HCT116 (cell line): ENCODE data around the gene HSD17B1. TPM values are rescaled to one million over a fixed set of nuclear protein-coding genes. Genes with fewer than 3 reads are reported as not detected.

Experiments used
- ATAC-seq: fragments of 200-7000 bp; cut with Tn5 transposase; 2 replicates; pipeline ENCODE4 v1.9.1; 2020; ENCODE audit warnings: mild to moderate bottlenecking, moderate library complexity
- BruUV-seq: library from RNA; stranded (reverse); fragments of 400-500 nt; replicated peaks from 2 replicates; lab custom pipeline; 2021; lab: Mats Ljungman, UMichigan
- CTCF ChIA-PET: fragments of 300-600 bp; sonication (Branson Sonifier 250); formaldehyde crosslinking; loops from one replicate; lab custom pipeline; 2021; ENCODE audit warnings: antibody characterized with exemption; lab: Charles Lee
- POLR2A ChIA-PET: fragments of 300-600, 350-600 bp; sonication (Branson Sonifier 250); formaldehyde crosslinking; loops from one replicate; lab custom pipeline; 2021; ENCODE audit warnings: antibody characterized with exemption; lab: Charles Lee
- RAD21 ChIA-PET, 2 experiments: fragments of 300-600 bp; sonication (Branson Sonifier 250); formaldehyde crosslinking; loops; one replicate each; lab custom pipeline; 2023; ENCODE audit warnings: low total read pairs in 2 of 2; ENCODE audit not compliant: uncharacterized antibody in 2 of 2, unreplicated experiment in 2 of 2, low non-redundant PET in 1 of 2; lab: Charles Lee
- DNase-seq: peaks from one replicate; pipeline ENCODE4 v3.0.0-alpha.2; 2010; ENCODE audit warnings: low read depth, low spot score
- H2AFZ ChIP-seq: fragments of 200-600 bp; shearing (Covaris generic), sonication (generic); 2 replicates; pipeline ENCODE4 v1.6.1; 2017; ENCODE audit warnings: low read depth, mixed run types, mixed read lengths, antibody characterized with exemption, low read length; ENCODE audit not compliant: poor library complexity, severe bottlenecking
- H3K27ac ChIP-seq: 2 replicates; pipeline ENCODE4 v1.5.1; 2012; ENCODE audit warnings: low read depth, low read length
- H3K27me3 ChIP-seq: fragments of 200-600 bp; sonication (generic); 2 replicates; pipeline ENCODE4 v1.6.1; 2016; ENCODE audit warnings: mixed run types, low read length, mixed read lengths; ENCODE audit not compliant: insufficient read depth
- H3K36me3 ChIP-seq, 2 experiments: fragments of 200-500 bp in 1 of 2; fragments of 200-600 bp in 1 of 2; sonication (Bioruptor generic) in 1 of 2; sonication (generic) in 1 of 2; 2 replicates each; pipeline versions ENCODE4 v1.5.1 to v1.6.1; 2014 to 2016; ENCODE audit warnings: low read length in 2 of 2, inconsistent platforms in 1 of 2, mixed read lengths in 1 of 2, mixed run types in 1 of 2; ENCODE audit not compliant: insufficient read depth in 2 of 2, control insufficient read depth in 1 of 2
- H3K4me1 ChIP-seq, 2 experiments: fragments of 200-600 bp in 1 of 2; sonication (generic) in 1 of 2; 2 replicates each; pipeline versions ENCODE4 v1.5.1 to v1.6.1; 2012 to 2017; ENCODE audit warnings: low read length in 2 of 2, inconsistent platforms in 1 of 2, mild to moderate bottlenecking in 1 of 2, mixed read lengths in 1 of 2, mixed run types in 1 of 2, moderate library complexity in 1 of 2; ENCODE audit not compliant: insufficient read depth in 2 of 2, control insufficient read depth in 1 of 2
- H3K4me2 ChIP-seq: fragments of 200-600 bp; sonication (generic); 2 replicates; pipeline ENCODE4 v1.6.1; 2017; ENCODE audit warnings: mixed run types, low read length, mixed read lengths
- H3K4me3 ChIP-seq, 2 experiments: fragments of 200-600 bp in 1 of 2; sonication (generic) in 1 of 2; replicated peaks in 1 of 2; 2 replicates each; pipeline ENCODE4 v1.5.1; 2011 to 2016; ENCODE audit warnings: low read length in 2 of 2, control low read depth in 1 of 2, low read depth in 1 of 2, mild to moderate bottlenecking in 1 of 2, mixed read lengths in 1 of 2, mixed run types in 1 of 2
- H3K79me2 ChIP-seq: fragments of 200-600 bp; sonication (generic); 2 replicates; pipeline ENCODE4 v1.6.1; 2017; ENCODE audit warnings: mild to moderate bottlenecking, mixed run types, low read length, moderate library complexity, mixed read lengths; ENCODE audit not compliant: insufficient read depth
- H3K9ac ChIP-seq: fragments of 200-600 bp; sonication (generic); 2 replicates; pipeline ENCODE4 v1.6.1; 2016; ENCODE audit warnings: low read length, mixed read lengths
- H3K9me2 ChIP-seq: fragments of 200-600 bp; sonication (generic), shearing (Covaris generic); 2 replicates; pipeline ENCODE4 v1.6.1; 2017; ENCODE audit warnings: mixed run types, mild to moderate bottlenecking, moderate library complexity; ENCODE audit not compliant: insufficient read depth
- H3K9me3 ChIP-seq, 2 experiments: fragments of 200-500 bp in 1 of 2; fragments of 200-600 bp in 1 of 2; sonication (Bioruptor generic) in 1 of 2; sonication (generic) in 1 of 2; 2 replicates each; pipeline ENCODE4 v1.6.1; 2014 to 2017; ENCODE audit warnings: low read length in 2 of 2, mixed read lengths in 2 of 2, inconsistent platforms in 1 of 2, low read depth in 1 of 2, mild to moderate bottlenecking in 1 of 2, mixed run types in 1 of 2, moderate library complexity in 1 of 2; ENCODE audit not compliant: control insufficient read depth in 1 of 2, insufficient read depth in 1 of 2
- H4K20me1 ChIP-seq: fragments of 200-600 bp; sonication (generic), shearing (Covaris generic); 2 replicates; pipeline ENCODE4 v1.6.1; 2017; ENCODE audit warnings: mixed run types, mild to moderate bottlenecking, moderate library complexity; ENCODE audit not compliant: insufficient read depth
- ATF3 ChIP-seq: IDR thresholded peaks from 2 replicates; pipeline ENCODE4 v1.6.1; 2012
- CBX3 ChIP-seq: IDR thresholded peaks from 2 replicates; pipeline ENCODE4 v1.6.1; 2012; ENCODE audit warnings: low read depth
- CEBPB ChIP-seq: IDR thresholded peaks from 2 replicates; pipeline ENCODE4 v1.6.1; 2012; ENCODE audit warnings: low read depth
- CTCF ChIP-seq, 3 experiments: fragments of 200-600 bp in 1 of 3; sonication (generic) in 1 of 3; IDR thresholded peaks in 2 of 3; conservative IDR thresholded peaks in 1 of 3; 2 replicates each; pipeline ENCODE4 v1.5.1; 2012 to 2017; ENCODE audit warnings: low read depth in 2 of 3, low read length in 2 of 3, antibody characterized with exemption in 1 of 3, borderline replicate concordance in 1 of 3, control low read depth in 1 of 3, mild to moderate bottlenecking in 1 of 3, mixed read lengths in 1 of 3, mixed run types in 1 of 3, moderate library complexity in 1 of 3; ENCODE audit not compliant: insufficient read depth in 1 of 3
- EGR1 ChIP-seq: IDR thresholded peaks from 2 replicates; pipeline ENCODE4 v1.6.1; 2012; ENCODE audit warnings: low read depth
- ELF1 ChIP-seq: IDR thresholded peaks from 2 replicates; pipeline ENCODE4 v1.6.1; 2012; ENCODE audit warnings: low read depth, borderline replicate concordance
- EZH2 ChIP-seq: fragments of 200-600 bp; sonication (generic); IDR thresholded peaks from 2 replicates; pipeline ENCODE4 v1.6.1; 2017; ENCODE audit warnings: antibody characterized with exemption, mixed run types
- EZH2phosphoT487 ChIP-seq: fragments of 200-600 bp; IDR thresholded peaks from 2 replicates; pipeline ENCODE4 v1.6.1; 2018; ENCODE audit warnings: antibody characterized with exemption, borderline replicate concordance
- FOSL1 ChIP-seq: IDR thresholded peaks from 2 replicates; pipeline ENCODE4 v1.6.1; 2012; ENCODE audit warnings: low read depth
- JUND ChIP-seq: IDR thresholded peaks from 2 replicates; pipeline ENCODE4 v1.6.1; 2012
- MAX ChIP-seq: IDR thresholded peaks from 2 replicates; pipeline ENCODE4 v1.6.1; 2012
- POLR2A ChIP-seq: IDR thresholded peaks from 2 replicates; pipeline ENCODE4 v1.7.0; 2011; ENCODE audit warnings: borderline replicate concordance; ENCODE audit not compliant: insufficient read depth, insufficient read length; ENCODE audit errors: extremely low read depth
- POLR2AphosphoS5 ChIP-seq: IDR thresholded peaks from 2 replicates; pipeline ENCODE4 v1.6.1; 2011; ENCODE audit warnings: mild to moderate bottlenecking, low read depth, low read length, moderate library complexity
- RAD21 ChIP-seq: IDR thresholded peaks from 2 replicates; pipeline ENCODE4 v1.6.1; 2012; ENCODE audit warnings: low read depth, mild to moderate bottlenecking
- SIN3A ChIP-seq: IDR thresholded peaks from 2 replicates; pipeline ENCODE4 v1.6.1; 2012; ENCODE audit warnings: low read depth
- SP1 ChIP-seq: IDR thresholded peaks from 2 replicates; pipeline ENCODE4 v1.6.1; 2012; ENCODE audit warnings: low read depth
- SRF ChIP-seq: IDR thresholded peaks from 2 replicates; pipeline ENCODE4 v1.6.1; 2012; ENCODE audit warnings: low read depth
- YY1 ChIP-seq: IDR thresholded peaks from 2 replicates; pipeline ENCODE4 v1.6.1; 2011; ENCODE audit warnings: low read length, low read depth, moderate library complexity, mild to moderate bottlenecking; ENCODE audit not compliant: insufficient replicate concordance; ENCODE audit errors: extremely low read depth
- ZFX ChIP-seq: fragments of 450-650 bp; IDR thresholded peaks from 2 replicates; pipeline ENCODE4 v1.6.1; 2017
- ZNF274 ChIP-seq: fragments of 200-500 bp; sonication (Bioruptor generic); IDR thresholded peaks from 2 replicates; pipeline ENCODE4 v1.6.1; 2014; ENCODE audit warnings: mild to moderate bottlenecking, low read depth, low read length, inconsistent platforms
- intact Hi-C: fragments of 100-400 bp; cut with micrococcal nuclease; formaldehyde crosslinking; loops from 2 replicates; pipeline ENCODE4 v1.10.0; 2022
- total RNA-seq: library from RNA; stranded (reverse); gene quantifications from one replicate; pipeline ENCODE4 v1.2.1, GENCODE V29; 2021; ENCODE audit not compliant: unreplicated experiment
- TF ChIP-seq, protein P1 (sequence below): IDR thresholded peaks from 2 replicates; pipeline ENCODE4 v1.6.1; 2011; ENCODE audit warnings: mild to moderate bottlenecking, low read length, moderate library complexity; ENCODE audit not compliant: insufficient replicate concordance; ENCODE audit errors: extremely low read depth
- TF ChIP-seq, protein P2 (sequence below): IDR thresholded peaks from 2 replicates; pipeline ENCODE4 v1.6.1; 2012; ENCODE audit warnings: low read depth

The HSD17B1 gene
- total RNA-seq, 1 experiment from 2014 or later = 1.4 TPM

DNA sequence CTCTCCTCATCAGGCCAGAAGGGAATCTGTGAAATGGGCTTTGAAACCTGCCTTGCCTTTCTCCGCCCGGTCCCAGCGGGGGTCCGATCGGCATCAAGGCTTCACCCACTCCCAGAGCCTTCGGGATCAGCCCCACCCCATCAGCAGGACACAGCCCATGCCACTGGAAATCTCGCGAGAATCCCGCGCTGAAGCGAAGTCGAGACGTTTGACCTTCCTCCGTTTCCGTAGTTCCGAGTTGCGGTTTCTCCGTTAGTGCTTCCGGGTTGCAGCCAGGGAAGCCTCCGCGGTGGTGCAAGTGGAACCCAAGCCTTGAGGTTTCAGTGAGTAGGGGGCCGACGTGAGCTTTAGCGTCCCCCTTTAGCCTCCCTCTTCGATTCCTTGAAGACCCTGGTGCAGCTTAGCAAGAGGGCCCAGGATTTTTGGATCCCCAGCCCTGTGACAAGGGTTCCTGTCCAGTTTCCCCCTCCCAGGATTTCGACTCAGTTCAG is 9.2 kb downstream of the HSD17B1 start, which contains the start of gene COASY:
Gene COASY, plus strand, starts transcription at position 252 of the 491 bp plus-strand sequence. CDS start 475 bp downstream, outside the sequence.
- Histone ChIP-seq H2AFZ (no peak within 1 kb of the TSS), H3K9me2 (no peaks in the 10 kb centered on the region), H3K27ac (peak within 1 kb of the TSS; percentile 89), H3K4me1 (peaks cover 30 to 49% of the 10 kb centered on the region in 2 experiments), H3K79me2 (peaks cover 29% of the 10 kb centered on the region), H3K36me3 (peaks cover 10 to 27% of the 10 kb centered on the region in 2 experiments; a peak in 3 of 4 replicates), H3K4me3 (peak within 1 kb of the TSS; percentile 99 to 100), H3K9me3 (no peaks in the 10 kb centered on the region), H3K4me2 (peak within 1 kb of the TSS; percentile 99), H3K27me3 (no peaks in the 10 kb centered on the region), H4K20me1 (no peaks in the 10 kb centered on the region), H3K9ac (peak within 1 kb of the TSS; percentile 99)
- ATAC-seq (peak; percentile 79), DNase-seq (peak; percentile 98)
- intact Hi-C loops = no loop called here
- CTCF ChIA-PET = no interaction called here
- RAD21 ChIA-PET = no interaction called here
- BruUV-seq = no TSS peak
- POLR2A ChIA-PET = interaction anchor here (0.6 kb wide), 1 partner anchor 210 kb away, joined by 3 read pairs; no protein-coding TSS in a partner anchor
- no peak for TF ChIP-seq EZH2phosphoT487
- TF ChIP-seq EGR1 = no peak
- peak; percentile 86 for TF ChIP-seq SP1
- TF ChIP-seq, protein P1, sequence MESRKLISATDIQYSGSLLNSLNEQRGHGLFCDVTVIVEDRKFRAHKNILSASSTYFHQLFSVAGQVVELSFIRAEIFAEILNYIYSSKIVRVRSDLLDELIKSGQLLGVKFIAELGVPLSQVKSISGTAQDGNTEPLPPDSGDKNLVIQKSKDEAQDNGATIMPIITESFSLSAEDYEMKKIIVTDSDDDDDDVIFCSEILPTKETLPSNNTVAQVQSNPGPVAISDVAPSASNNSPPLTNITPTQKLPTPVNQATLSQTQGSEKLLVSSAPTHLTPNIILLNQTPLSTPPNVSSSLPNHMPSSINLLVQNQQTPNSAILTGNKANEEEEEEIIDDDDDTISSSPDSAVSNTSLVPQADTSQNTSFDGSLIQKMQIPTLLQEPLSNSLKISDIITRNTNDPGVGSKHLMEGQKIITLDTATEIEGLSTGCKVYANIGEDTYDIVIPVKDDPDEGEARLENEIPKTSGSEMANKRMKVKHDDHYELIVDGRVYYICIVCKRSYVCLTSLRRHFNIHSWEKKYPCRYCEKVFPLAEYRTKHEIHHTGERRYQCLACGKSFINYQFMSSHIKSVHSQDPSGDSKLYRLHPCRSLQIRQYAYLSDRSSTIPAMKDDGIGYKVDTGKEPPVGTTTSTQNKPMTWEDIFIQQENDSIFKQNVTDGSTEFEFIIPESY = peak; percentile 100
- TF ChIP-seq SIN3A = peak; percentile 93
- TF ChIP-seq POLR2A = peak; percentile 61
- TF ChIP-seq CTCF (IDR thresholded peaks at IDR 0.05 in 2 of 3, conservative IDR thresholded peaks at IDR 0.05 in 1 of 3; ENCODE audit: borderline replicate concordance in 1 of 3, insufficient read depth in 1 of 3, low read depth in 2 of 3, low read length in 2 of 3) = no peak
- no peak for TF ChIP-seq FOSL1
- TF ChIP-seq ZFX = no peak
- TF ChIP-seq RAD21 = no peak
- no peak for TF ChIP-seq JUND
- no peak for TF ChIP-seq SRF
- no peak for TF ChIP-seq CEBPB
- no peak; the same call in 1 of the 2 replicates for TF ChIP-seq CBX3
- TF ChIP-seq EZH2 = no peak
- TF ChIP-seq ELF1 = no peak; the same call in 1 of the 2 replicates
- TF ChIP-seq MAX = peak; percentile 89
- peak; percentile 83 for TF ChIP-seq YY1
- no peak for TF ChIP-seq ATF3
- peak; percentile 81 for TF ChIP-seq POLR2AphosphoS5
- TF ChIP-seq ZNF274 = no peak
- TF ChIP-seq, protein P2, sequence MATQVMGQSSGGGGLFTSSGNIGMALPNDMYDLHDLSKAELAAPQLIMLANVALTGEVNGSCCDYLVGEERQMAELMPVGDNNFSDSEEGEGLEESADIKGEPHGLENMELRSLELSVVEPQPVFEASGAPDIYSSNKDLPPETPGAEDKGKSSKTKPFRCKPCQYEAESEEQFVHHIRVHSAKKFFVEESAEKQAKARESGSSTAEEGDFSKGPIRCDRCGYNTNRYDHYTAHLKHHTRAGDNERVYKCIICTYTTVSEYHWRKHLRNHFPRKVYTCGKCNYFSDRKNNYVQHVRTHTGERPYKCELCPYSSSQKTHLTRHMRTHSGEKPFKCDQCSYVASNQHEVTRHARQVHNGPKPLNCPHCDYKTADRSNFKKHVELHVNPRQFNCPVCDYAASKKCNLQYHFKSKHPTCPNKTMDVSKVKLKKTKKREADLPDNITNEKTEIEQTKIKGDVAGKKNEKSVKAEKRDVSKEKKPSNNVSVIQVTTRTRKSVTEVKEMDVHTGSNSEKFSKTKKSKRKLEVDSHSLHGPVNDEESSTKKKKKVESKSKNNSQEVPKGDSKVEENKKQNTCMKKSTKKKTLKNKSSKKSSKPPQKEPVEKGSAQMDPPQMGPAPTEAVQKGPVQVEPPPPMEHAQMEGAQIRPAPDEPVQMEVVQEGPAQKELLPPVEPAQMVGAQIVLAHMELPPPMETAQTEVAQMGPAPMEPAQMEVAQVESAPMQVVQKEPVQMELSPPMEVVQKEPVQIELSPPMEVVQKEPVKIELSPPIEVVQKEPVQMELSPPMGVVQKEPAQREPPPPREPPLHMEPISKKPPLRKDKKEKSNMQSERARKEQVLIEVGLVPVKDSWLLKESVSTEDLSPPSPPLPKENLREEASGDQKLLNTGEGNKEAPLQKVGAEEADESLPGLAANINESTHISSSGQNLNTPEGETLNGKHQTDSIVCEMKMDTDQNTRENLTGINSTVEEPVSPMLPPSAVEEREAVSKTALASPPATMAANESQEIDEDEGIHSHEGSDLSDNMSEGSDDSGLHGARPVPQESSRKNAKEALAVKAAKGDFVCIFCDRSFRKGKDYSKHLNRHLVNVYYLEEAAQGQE = no peak
